HepG2 (cell line): ENCODE results near the gene MORC3. TPM values are rescaled to one million over a fixed set of nuclear protein-coding genes. Genes with fewer than 3 reads are reported as not detected.

Source experiments
- ATAC-seq: fragments of 200-7000 bp; cut with Tn5 transposase; 3 replicates; pipeline ENCODE4 v1.9.1; 2020; ENCODE audit warnings: mild to moderate bottlenecking, moderate library complexity
- Bru-seq: library from RNA; stranded (reverse); fragments of 400-500 nt; gene quantifications from one replicate; lab custom pipeline; 2021; lab: Mats Ljungman, UMichigan
- BruChase-seq, 2 experiments: library from RNA; stranded (reverse); fragments of 400-500 nt; gene quantifications; one replicate each; lab custom pipeline; 2021; lab: Mats Ljungman, UMichigan
- BruUV-seq: library from RNA; stranded (reverse); fragments of 400-500 nt; replicated peaks from 2 replicates; lab custom pipeline; 2021; lab: Mats Ljungman, UMichigan
- CTCF ChIA-PET: fragments of 300-600 bp; formaldehyde crosslinking; extraction: SDS; loops from one replicate; lab custom pipeline; 2021; ENCODE audit warnings: low total read pairs, inconsistent platforms, low intra/inter-chr PET ratio; lab: Yijun Ruan, JAX
- POLR2A ChIA-PET: fragments of 350-600 bp; sonication (Branson Sonifier 250); formaldehyde crosslinking; loops from one replicate; lab custom pipeline; 2020; ENCODE audit warnings: antibody characterized with exemption, inconsistent platforms; lab: Yijun Ruan, JAX
- DNase-seq: peaks from one replicate; pipeline ENCODE4 v3.0.0-alpha.2; 2015; ENCODE audit warnings: low spot score
- FAIRE-seq: peaks from 3 replicates; lab custom pipeline; 2011; peaks lifted over from hg19 to GRCh38; lab: Jason Lieb, UNC
- H2AFZ ChIP-seq: one replicate; pipeline ENCODE4 v1.6.1; 2011; ENCODE audit warnings: low read length, inconsistent platforms
- H3K27ac ChIP-seq: fragments of 300-600 bp; 3 replicates; pipeline ENCODE4 v1.8.0; 2011; ENCODE audit warnings: mixed run types, mild to moderate bottlenecking, mixed read lengths, low read length, inconsistent platforms; ENCODE audit not compliant: insufficient read depth; ENCODE audit errors: extremely low read length
- H3K27me3 ChIP-seq, 2 experiments: fragments of 200-600 bp in 1 of 2; 2 replicates in 1 of 2; 3 replicates in 1 of 2; pipeline versions ENCODE4 v1.6.0 to v1.8.0; 2011; ENCODE audit warnings: low read length in 2 of 2, mild to moderate bottlenecking in 2 of 2, moderate library complexity in 2 of 2, inconsistent platforms in 1 of 2; ENCODE audit not compliant: insufficient read depth in 2 of 2, control insufficient read depth in 1 of 2
- H3K36me3 ChIP-seq, 2 experiments: fragments of 200-600 bp in 1 of 2; replicated peaks in 1 of 2; 2 replicates in 1 of 2; 3 replicates in 1 of 2; pipeline versions ENCODE4 v1.5.1 to v1.8.0; 2011; ENCODE audit warnings: low read length in 2 of 2, inconsistent platforms in 1 of 2; ENCODE audit not compliant: insufficient read depth in 2 of 2, control insufficient read depth in 1 of 2
- H3K4me1 ChIP-seq: 2 replicates; pipeline ENCODE4 v1.5.1; 2012; ENCODE audit warnings: low read length, inconsistent platforms; ENCODE audit not compliant: insufficient read depth
- H3K4me2 ChIP-seq: 2 replicates; pipeline ENCODE4 v1.6.0; 2011; ENCODE audit warnings: low read depth, low read length, inconsistent platforms
- H3K4me3 ChIP-seq, 3 experiments: fragments of 200-600 bp in 1 of 3; sonication (generic), shearing (Covaris generic) in 1 of 3; replicated peaks in 1 of 3; 2 replicates each; pipeline ENCODE4 v1.5.1; 2011 to 2016; ENCODE audit warnings: low read length in 3 of 3, inconsistent platforms in 2 of 3, low read depth in 2 of 3, mild to moderate bottlenecking in 2 of 3, control low read depth in 1 of 3, mixed read lengths in 1 of 3; ENCODE audit not compliant: insufficient read depth in 1 of 3
- H3K79me2 ChIP-seq: one replicate; pipeline ENCODE4 v1.6.1; 2011; ENCODE audit warnings: low read length, inconsistent platforms; ENCODE audit not compliant: insufficient read depth
- H3K9ac ChIP-seq: 2 replicates; pipeline ENCODE4 v1.6.0; 2011; ENCODE audit warnings: mild to moderate bottlenecking, low read depth, low read length, inconsistent platforms; ENCODE audit not compliant: insufficient read depth
- H3K9me3 ChIP-seq: 2 replicates; pipeline ENCODE4 v1.5.1; 2012; ENCODE audit warnings: mild to moderate bottlenecking, low read length
- H4K20me1 ChIP-seq: 2 replicates; pipeline ENCODE4 v1.6.0; 2011; ENCODE audit warnings: inconsistent platforms, mild to moderate bottlenecking, low read length, moderate library complexity; ENCODE audit not compliant: insufficient read depth
- PAWR ChIP-seq: sonication (generic); formaldehyde crosslinking; IDR thresholded peaks from 2 replicates; pipeline ENCODE4 v1.4.0; 2020; ENCODE audit warnings: missing genetic modification reagents, mild to moderate bottlenecking, borderline replicate concordance
- ZNF232 ChIP-seq: sonication (generic); formaldehyde crosslinking; IDR thresholded peaks from 2 replicates; pipeline ENCODE4 v1.4.0; 2020; ENCODE audit warnings: missing genetic modification reagents, borderline replicate concordance
- WGBS: methylation state at CpG from one replicate; pipeline ENCODE4 v1.1.6; 2017; ENCODE audit warnings: low lambda C conversion rate; 5-methylcytosine and 5-hydroxymethylcytosine counted together
- in situ Hi-C: cut with HindIII; loops from 2 replicates; pipeline ENCODE4 v1.10.0; 2017; ENCODE audit warnings: low pct_unique_long_range_greater_than_20kb; ENCODE audit not compliant: extremely low pct_ligation_motif_present
- intact Hi-C: fragments of 100-400 bp; cut with micrococcal nuclease; formaldehyde crosslinking; loops from one replicate; pipeline ENCODE4 v1.10.0; 2022; ENCODE audit not compliant: unreplicated experiment
- long read RNA-seq, 2 experiments: library from RNA in 1 of 2; library from polyadenylated mRNA in 1 of 2; stranded (forward) in 1 of 2; unstranded in 1 of 2; transcript quantifications; one replicate each; pipeline ENCODE4 v2.0.0, GENCODE V29; 2019 to 2022
- polyA minus RNA-seq, 3 experiments: library from RNA; depleted of rRNA, polyadenylated mRNA; stranded (reverse); fragments of >200 nt; gene quantifications; 2 replicates each; pipeline ENCODE4 v1.2.3, GENCODE V29; 2011; ENCODE audit warnings: low replicate concordance in 1 of 3
- polyA plus RNA-seq, 8 experiments: library from polyadenylated mRNA; depleted of rRNA in 3 of 8; stranded (reverse) in 7 of 8; unstranded in 1 of 8; fragments of >200 nt; fragmentation: Illumina TruSeq in 4 of 8; extraction: Trizol in 4 of 8; gene quantifications; 2 replicates each; pipeline versions ENCODE4 v1.2.1 to v1.2.3, GENCODE V29; 2011 to 2016; ENCODE audit warnings: low read depth in 4 of 8, missing spikeins in 1 of 8, mixed read lengths in 1 of 8; ENCODE audit not compliant: insufficient read depth in 1 of 8
- total RNA-seq, 5 experiments: library from RNA; depleted of rRNA; stranded (reverse); fragments of >200 nt; fragmentation: Illumina TruSeq; extraction: Trizol; gene quantifications; 2 replicates each; pipeline ENCODE4 v1.2.3, GENCODE V29; 2016; ENCODE audit warnings: low read depth in 1 of 5
- TF ChIP-seq, protein P1 (sequence below): sonication (generic); formaldehyde crosslinking; IDR thresholded peaks from 2 replicates; pipeline ENCODE4 v1.5.1; 2020; ENCODE audit warnings: missing genetic modification reagents, mild to moderate bottlenecking, borderline replicate concordance
- TF ChIP-seq, protein P2 (sequence below): fragments of 450-650 bp; IDR thresholded peaks from 2 replicates; pipeline ENCODE4 v1.6.1; 2017; ENCODE audit warnings: mild to moderate bottlenecking
- TF ChIP-seq, protein P3 (sequence below): sonication (generic); formaldehyde crosslinking; IDR thresholded peaks from 2 replicates; pipeline ENCODE4 v1.4.0; 2020; ENCODE audit warnings: mild to moderate bottlenecking, missing genetic modification reagents

MORC3 gene, protein sequence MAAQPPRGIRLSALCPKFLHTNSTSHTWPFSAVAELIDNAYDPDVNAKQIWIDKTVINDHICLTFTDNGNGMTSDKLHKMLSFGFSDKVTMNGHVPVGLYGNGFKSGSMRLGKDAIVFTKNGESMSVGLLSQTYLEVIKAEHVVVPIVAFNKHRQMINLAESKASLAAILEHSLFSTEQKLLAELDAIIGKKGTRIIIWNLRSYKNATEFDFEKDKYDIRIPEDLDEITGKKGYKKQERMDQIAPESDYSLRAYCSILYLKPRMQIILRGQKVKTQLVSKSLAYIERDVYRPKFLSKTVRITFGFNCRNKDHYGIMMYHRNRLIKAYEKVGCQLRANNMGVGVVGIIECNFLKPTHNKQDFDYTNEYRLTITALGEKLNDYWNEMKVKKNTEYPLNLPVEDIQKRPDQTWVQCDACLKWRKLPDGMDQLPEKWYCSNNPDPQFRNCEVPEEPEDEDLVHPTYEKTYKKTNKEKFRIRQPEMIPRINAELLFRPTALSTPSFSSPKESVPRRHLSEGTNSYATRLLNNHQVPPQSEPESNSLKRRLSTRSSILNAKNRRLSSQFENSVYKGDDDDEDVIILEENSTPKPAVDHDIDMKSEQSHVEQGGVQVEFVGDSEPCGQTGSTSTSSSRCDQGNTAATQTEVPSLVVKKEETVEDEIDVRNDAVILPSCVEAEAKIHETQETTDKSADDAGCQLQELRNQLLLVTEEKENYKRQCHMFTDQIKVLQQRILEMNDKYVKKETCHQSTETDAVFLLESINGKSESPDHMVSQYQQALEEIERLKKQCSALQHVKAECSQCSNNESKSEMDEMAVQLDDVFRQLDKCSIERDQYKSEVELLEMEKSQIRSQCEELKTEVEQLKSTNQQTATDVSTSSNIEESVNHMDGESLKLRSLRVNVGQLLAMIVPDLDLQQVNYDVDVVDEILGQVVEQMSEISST
- 19.5 and 25.5 TPM in 2 replicates for total RNA-seq (2016; rRNA removed; fragmentation: Illumina TruSeq; extraction: Trizol)
- 22.1 and 25.4 TPM in 2 replicates for total RNA-seq (2016; cell fraction: cytosol; rRNA removed; fragmentation: Illumina TruSeq; extraction: Trizol; ENCODE audit: low read depth)
- 19.4 and 23.7 TPM in 2 replicates for total RNA-seq (2016; cell fraction: insoluble cytoplasmic fraction; rRNA removed; fragmentation: Illumina TruSeq; extraction: Trizol)
- 9.6 and 12.3 TPM in 2 replicates for total RNA-seq (2016; cell fraction: membrane; rRNA removed; fragmentation: Illumina TruSeq; extraction: Trizol)
- total RNA-seq (2016; cell fraction: nucleus; rRNA removed; fragmentation: Illumina TruSeq; extraction: Trizol), result 20.4 and 25.7 TPM in 2 replicates
- 10.8 and 12.9 TPM in 2 replicates for polyA plus RNA-seq (2011; rRNA removed)
- polyA plus RNA-seq (2011; cell fraction: cytosol; rRNA removed), result 4.4 and 7.8 TPM in 2 replicates
- 8.4 and 10.1 TPM in 2 replicates for polyA plus RNA-seq (2011; cell fraction: nucleus; rRNA removed)
- polyA plus RNA-seq (2012), result 13.5 and 17.9 TPM in 2 replicates
- 0.28 and 0.52 TPM in 2 replicates for polyA plus RNA-seq (2016; cell fraction: cytosol; fragmentation: Illumina TruSeq; extraction: Trizol; ENCODE audit: low read depth)
- 15.7 and 17.3 TPM in 2 replicates for polyA plus RNA-seq (2016; cell fraction: insoluble cytoplasmic fraction; fragmentation: Illumina TruSeq; extraction: Trizol; ENCODE audit: low read depth)
- polyA plus RNA-seq (2016; cell fraction: membrane; fragmentation: Illumina TruSeq; extraction: Trizol; ENCODE audit: low read depth), result 1.4 and 1.6 TPM in 2 replicates
- 23.6 and 24.6 TPM in 2 replicates for polyA plus RNA-seq (2016; cell fraction: nucleus; fragmentation: Illumina TruSeq; extraction: Trizol; ENCODE audit: insufficient read depth, low read depth)
- 7.7 and 8.0 TPM in 2 replicates for polyA minus RNA-seq (2011; rRNA and poly(A)+ RNA removed; ENCODE audit: low replicate concordance)
- polyA minus RNA-seq (2011; cell fraction: cytosol; rRNA and poly(A)+ RNA removed), result 15.5 and 16.1 TPM in 2 replicates
- 45.3 and 49.9 TPM in 2 replicates for polyA minus RNA-seq (2011; cell fraction: nucleus; rRNA and poly(A)+ RNA removed)
- percentile 79 among the genes with signal in this experiment for Bru-seq, nascent RNA
- BruChase-seq, experiment 1, labeled RNA remaining after a 6-hour chase, result percentile 83 among the genes with signal in this experiment
- BruChase-seq, experiment 2, labeled RNA remaining after a 2-hour chase, result percentile 84 among the genes with signal in this experiment
- long read RNA-seq, experiment 1, full-length matches to known transcripts, result 1 of 6 reads
- long read RNA-seq, experiment 1, partial matches to known transcripts, result 5 of 6 reads
- long read RNA-seq, experiment 1, other reads (novel, unspliced or antisense), result 0 of 6 reads
- long read RNA-seq, experiment 2, full-length matches to known transcripts, result 1 of 7 reads
- long read RNA-seq, experiment 2, partial matches to known transcripts, result 1 of 7 reads
- long read RNA-seq, experiment 2, other reads (novel, unspliced or antisense), result 5 of 7 reads

DNA sequence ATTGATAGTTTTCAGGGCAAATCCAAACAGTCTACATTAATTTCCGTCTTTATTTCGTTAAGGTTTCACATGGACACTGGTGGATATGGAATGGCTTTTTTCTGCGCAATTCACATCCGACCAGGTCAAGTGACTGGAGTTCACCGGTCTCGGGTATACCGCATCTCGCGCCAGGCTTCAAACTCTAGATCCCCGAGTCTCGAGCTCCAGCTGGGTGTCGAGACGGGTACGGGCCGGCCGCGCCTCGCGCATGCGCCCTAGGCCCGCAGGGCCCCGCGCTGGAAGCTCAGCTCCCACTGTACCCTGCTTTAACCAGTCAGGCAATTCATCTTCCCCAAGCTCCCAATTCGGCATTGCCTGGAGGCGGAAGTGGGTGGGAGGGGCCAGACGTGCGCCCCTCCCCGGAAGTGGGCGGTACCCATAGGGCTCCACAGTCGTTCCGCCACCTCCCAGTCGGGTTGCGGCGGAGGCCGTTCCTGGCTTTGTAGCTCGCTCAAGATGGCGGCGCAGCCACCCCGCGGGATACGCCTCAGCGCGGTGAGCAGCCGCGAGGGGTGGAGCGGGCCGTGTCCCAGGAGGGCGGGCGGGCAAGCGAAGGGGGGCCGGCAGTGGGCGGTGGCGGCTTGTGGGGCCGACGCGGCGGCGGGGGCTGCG lies at the start of gene MORC3:
TSS of gene MORC3 (plus strand) at position 431 of the 654 bp plus-strand sequence. CDS start at position 499, 68 bp downstream.
- intact Hi-C loops (loop anchor here (1.0 to 10.0 kb wide), 2 partner anchors 55 to 65 kb away; partner anchors contain the start of gene CHAF1B), in situ Hi-C loops (no loop called here)
- H3K27me3 ChIP-seq, result peaks cover 0 to 5% of the 10 kb centered on the region in 2 experiments; a peak in 1 of 5 replicates
- H3K27ac ChIP-seq, result peak within 1 kb of the TSS; percentile 87
- H3K79me2 ChIP-seq, result peaks cover 43% of the 10 kb centered on the region
- H3K4me3 ChIP-seq, result peak within 1 kb of the TSS; percentile 82 to 99 (median 94)
- WGBS, result 3% methylated on average over 19 of the region's 59 CpGs
- DNase-seq, result peak; percentile 97
- peaks cover 46% of the 10 kb centered on the region for H3K4me1 ChIP-seq
- H2AFZ ChIP-seq, result peak within 1 kb of the TSS; percentile 84
- no peaks in the 10 kb centered on the region for H3K9me3 ChIP-seq
- H3K9ac ChIP-seq, result peak within 1 kb of the TSS; percentile 83
- no TSS peak for BruUV-seq
- ATAC-seq, result peak; percentile 92
- CTCF ChIA-PET, result no interaction called here
- POLR2A ChIA-PET, result interaction anchor here (0.6 to 2.3 kb wide), 25 partner anchors 11 to 1433 kb away, joined by 3 to 19 read pairs (median 4); partner anchors contain the start of gene DOP1B
- FAIRE-seq, result peak; percentile 97
- H3K4me2 ChIP-seq, result peak within 1 kb of the TSS; percentile 96
- peaks cover 25% of the 10 kb centered on the region for H4K20me1 ChIP-seq
- H3K36me3 ChIP-seq, result 0 out of 5 replicates have a peak, but pooled peaks cover 0 to 7% of the 10 kb centered on the region in 2 experiments
- TF ChIP-seq, protein P1, sequence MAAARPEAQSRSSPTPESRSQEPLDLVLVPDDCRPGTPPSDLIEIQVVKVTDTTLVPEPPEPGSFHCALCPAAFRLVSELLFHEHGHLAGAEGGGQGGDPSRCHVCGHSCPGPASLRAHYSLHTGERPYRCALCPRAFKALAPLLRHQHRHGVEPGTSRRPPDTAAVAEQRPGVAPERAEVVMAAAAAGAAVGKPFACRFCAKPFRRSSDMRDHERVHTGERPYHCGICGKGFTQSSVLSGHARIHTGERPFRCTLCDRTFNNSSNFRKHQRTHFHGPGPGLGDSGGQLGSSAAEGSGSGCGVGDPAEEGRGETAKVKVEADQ (CRISPR knock-in tag), result 0 out of 2 replicates have a peak, but pooled peaks have one; percentile 62
- TF ChIP-seq PAWR (no peak), ZNF232 (CRISPR knock-in tag) (no peak)
- TF ChIP-seq, protein P2, sequence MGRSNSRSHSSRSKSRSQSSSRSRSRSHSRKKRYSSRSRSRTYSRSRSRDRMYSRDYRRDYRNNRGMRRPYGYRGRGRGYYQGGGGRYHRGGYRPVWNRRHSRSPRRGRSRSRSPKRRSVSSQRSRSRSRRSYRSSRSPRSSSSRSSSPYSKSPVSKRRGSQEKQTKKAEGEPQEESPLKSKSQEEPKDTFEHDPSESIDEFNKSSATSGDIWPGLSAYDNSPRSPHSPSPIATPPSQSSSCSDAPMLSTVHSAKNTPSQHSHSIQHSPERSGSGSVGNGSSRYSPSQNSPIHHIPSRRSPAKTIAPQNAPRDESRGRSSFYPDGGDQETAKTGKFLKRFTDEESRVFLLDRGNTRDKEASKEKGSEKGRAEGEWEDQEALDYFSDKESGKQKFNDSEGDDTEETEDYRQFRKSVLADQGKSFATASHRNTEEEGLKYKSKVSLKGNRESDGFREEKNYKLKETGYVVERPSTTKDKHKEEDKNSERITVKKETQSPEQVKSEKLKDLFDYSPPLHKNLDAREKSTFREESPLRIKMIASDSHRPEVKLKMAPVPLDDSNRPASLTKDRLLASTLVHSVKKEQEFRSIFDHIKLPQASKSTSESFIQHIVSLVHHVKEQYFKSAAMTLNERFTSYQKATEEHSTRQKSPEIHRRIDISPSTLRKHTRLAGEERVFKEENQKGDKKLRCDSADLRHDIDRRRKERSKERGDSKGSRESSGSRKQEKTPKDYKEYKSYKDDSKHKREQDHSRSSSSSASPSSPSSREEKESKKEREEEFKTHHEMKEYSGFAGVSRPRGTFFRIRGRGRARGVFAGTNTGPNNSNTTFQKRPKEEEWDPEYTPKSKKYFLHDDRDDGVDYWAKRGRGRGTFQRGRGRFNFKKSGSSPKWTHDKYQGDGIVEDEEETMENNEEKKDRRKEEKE, result no peak
- TF ChIP-seq, protein P3, sequence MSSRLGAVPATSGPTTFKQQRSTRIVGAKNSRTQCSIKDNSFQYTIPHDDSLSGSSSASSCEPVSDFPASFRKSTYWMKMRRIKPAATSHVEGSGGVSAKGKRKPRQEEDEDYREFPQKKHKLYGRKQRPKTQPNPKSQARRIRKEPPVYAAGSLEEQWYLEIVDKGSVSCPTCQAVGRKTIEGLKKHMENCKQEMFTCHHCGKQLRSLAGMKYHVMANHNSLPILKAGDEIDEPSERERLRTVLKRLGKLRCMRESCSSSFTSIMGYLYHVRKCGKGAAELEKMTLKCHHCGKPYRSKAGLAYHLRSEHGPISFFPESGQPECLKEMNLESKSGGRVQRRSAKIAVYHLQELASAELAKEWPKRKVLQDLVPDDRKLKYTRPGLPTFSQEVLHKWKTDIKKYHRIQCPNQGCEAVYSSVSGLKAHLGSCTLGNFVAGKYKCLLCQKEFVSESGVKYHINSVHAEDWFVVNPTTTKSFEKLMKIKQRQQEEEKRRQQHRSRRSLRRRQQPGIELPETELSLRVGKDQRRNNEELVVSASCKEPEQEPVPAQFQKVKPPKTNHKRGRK, result no peak
